ENCODE data around the gene UBXN1. TPM values are rescaled to one million over a fixed set of nuclear protein-coding genes. Genes with fewer than 3 reads are reported as not detected.
"Not testable (repeated sequence)": the region's sequence is repeated elsewhere in the genome, so short reads cannot be mapped to it uniquely, and the experiment has no call there.

The UBXN1 gene
- total RNA-seq, 1 donor, result 141 TPM

- DNase-seq (ENCODE audit: low read depth in 2 of 3, low spot score in 2 of 3), result no peak
Observed at GRCh38 chr11:62676698-62677097, 2.2 kb downstream of the UBXN1 start.

GRCh38 chr11:62675415-62675814, 3.5 kb downstream of the UBXN1 start:
- DNase-seq (ENCODE audit: low read depth in 2 of 3, low spot score in 2 of 3), result not testable (repeated sequence)

- no peak for DNase-seq (ENCODE audit: low read depth in 2 of 3, low spot score in 2 of 3)
Observed at GRCh38 chr11:62673196-62673525, 5.7 kb downstream of the UBXN1 start.

GRCh38 chr11:62671608-62672389, 7.1 kb downstream of the UBXN1 start, which contains the start of the genes LBHD1 and UQCC3:
LBHD1 (minus strand) TSS chr11:62672267; CDS start chr11:62670031, 2,236 bp downstream.
UQCC3 (plus strand) TSS chr11:62671673; CDS start chr11:62671746, 73 bp downstream.
- DNase-seq (ENCODE audit: low read depth in 2 of 3, low spot score in 2 of 3), result peak; percentile 54 to 89 (median 86)

- DNase-seq (ENCODE audit: low read depth in 2 of 3, low spot score in 2 of 3), result peak in 1 of 3 donors; percentile 37
Observed at GRCh38 chr11:62671236-62671607, 7.7 kb downstream of the UBXN1 start.

GRCh38 chr11:62669420-62670161, 9.3 kb downstream of the UBXN1 start:
- no peak for DNase-seq (ENCODE audit: low read depth in 2 of 3, low spot score in 2 of 3)

- no peak for DNase-seq (ENCODE audit: low read depth in 2 of 3, low spot score in 2 of 3)
Observed at GRCh38 chr11:62667460-62667859, 11.4 kb downstream of the UBXN1 start.

GRCh38 chr11:62666259-62666926, 12.5 kb downstream of the UBXN1 start:
- DNase-seq (ENCODE audit: low read depth in 2 of 3, low spot score in 2 of 3), result no peak

GRCh38 chr11:62665599-62666258, 13.1 kb downstream of the UBXN1 start:
- DNase-seq (ENCODE audit: low read depth in 2 of 3, low spot score in 2 of 3), result peak in 2 of 3 donors; percentile 74 to 79

- DNase-seq (ENCODE audit: low read depth in 2 of 3, low spot score in 2 of 3), result peak; percentile 90 to 95 (median 94)
Observed at GRCh38 chr11:62665075-62665598, 13.7 kb downstream of the UBXN1 start, which contains the start of the genes C11orf98 and CSKMT. C11orf98 (minus strand) TSS chr11:62665210; CDS start chr11:62665169, 41 bp downstream. CSKMT (plus strand) TSS chr11:62665312; CDS start chr11:62665880, 568 bp downstream.

- peak in 2 of 3 donors; percentile 50 to 70 for DNase-seq (ENCODE audit: low read depth in 2 of 3, low spot score in 2 of 3)
Observed at GRCh38 chr11:62664405-62665074, 14.3 kb downstream of the UBXN1 start.

GRCh38 chr11:62656796-62657429, 22.0 kb downstream of the UBXN1 start:
- no peak for DNase-seq (ENCODE audit: low read depth in 2 of 3, low spot score in 2 of 3)

GRCh38 chr11:62654297-62654696, 24.6 kb downstream of the UBXN1 start:
- no peak for DNase-seq (ENCODE audit: low read depth in 2 of 3, low spot score in 2 of 3)

- no peak for DNase-seq (ENCODE audit: low read depth in 2 of 3, low spot score in 2 of 3)
Observed at GRCh38 chr11:62652161-62653006, 26.5 kb downstream of the UBXN1 start.

GRCh38 chr11:62650283-62650682, 28.6 kb downstream of the UBXN1 start:
- not testable (repeated sequence) for DNase-seq (ENCODE audit: low read depth in 2 of 3, low spot score in 2 of 3)

- DNase-seq (ENCODE audit: low read depth in 2 of 3, low spot score in 2 of 3), result no peak
Observed at GRCh38 chr11:62649486-62649885, 29.4 kb downstream of the UBXN1 start.

GRCh38 chr11:62648967-62649364, 29.9 kb downstream of the UBXN1 start:
- DNase-seq (ENCODE audit: low read depth in 2 of 3, low spot score in 2 of 3), result no peak
